ENCODE data around the gene MYG1. TPM values are rescaled to one million over a fixed set of nuclear protein-coding genes. Genes with fewer than 3 reads are reported as not detected.

Gene MYG1
- total and polyA plus RNA-seq, 2 of the 13 experiments (the other 11 are each of a cell fraction or from before 2014, with no cell fraction given): 38.6 to 58.0 TPM

DNA sequence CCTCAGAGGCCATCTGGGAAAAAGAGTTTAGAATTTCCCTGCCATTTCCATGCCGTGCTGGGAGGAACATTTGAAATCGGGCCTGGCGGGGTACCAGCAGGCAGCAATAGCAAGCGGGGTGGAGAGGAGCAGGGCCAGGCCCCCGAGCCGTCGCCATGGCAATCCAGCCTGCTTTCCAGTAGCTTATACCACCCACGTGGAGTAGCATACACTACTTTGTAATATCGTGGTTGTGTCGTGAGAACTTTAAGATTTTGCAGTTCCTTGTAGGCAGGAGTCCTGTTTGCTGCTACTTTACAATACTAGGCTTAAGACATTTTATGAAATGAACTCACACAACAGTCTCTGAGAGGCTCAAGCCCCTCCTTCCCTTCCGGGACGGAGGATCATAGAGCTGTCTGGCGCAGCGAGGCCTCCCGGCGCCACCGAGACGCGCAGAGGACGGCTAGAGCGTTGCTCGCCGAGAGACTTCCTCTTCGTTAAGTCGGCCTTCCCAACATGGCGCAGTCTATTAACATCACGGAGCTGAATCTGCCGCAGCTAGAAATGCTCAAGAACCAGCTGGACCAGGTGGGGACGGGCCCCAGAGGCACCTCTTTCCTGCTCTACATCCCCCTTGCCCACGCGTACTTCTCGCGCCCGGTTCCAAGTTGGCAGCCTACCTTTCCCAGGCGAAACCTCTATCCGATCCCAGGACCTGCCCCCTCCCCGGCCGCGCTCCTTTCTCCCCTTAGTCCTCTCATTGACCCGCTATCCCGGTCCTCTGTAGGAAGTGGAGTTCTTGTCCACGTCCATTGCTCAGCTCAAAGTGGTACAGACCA lies 4.2 kb upstream of the MYG1 start, which contains the start of gene PFDN5 (continued):
- peak; percentile 28; the same call in 1 of the 2 replicates for TF ChIP-seq NKX3-1 (CRISPR knock-in tag; IDR thresholded peaks at IDR 0.05)
- TF ChIP-seq TSC22D2 (CRISPR knock-in tag; IDR thresholded peaks at IDR 0.05; ENCODE audit: borderline replicate concordance): peak; percentile 41; the same call in 1 of the 2 replicates
- peak; percentile 94 for TF ChIP-seq THAP11 (CRISPR knock-in tag; IDR thresholded peaks at IDR 0.05)
- no peak for TF ChIP-seq NR3C1 (CRISPR knock-in tag; IDR thresholded peaks at IDR 0.05)
- TF ChIP-seq AGO2 (optimal IDR thresholded peaks at IDR 0.05; ENCODE audit: low read depth, low read length): no peak
- TF ChIP-seq ZNF746 (CRISPR knock-in tag; IDR thresholded peaks at IDR 0.05): no peak
- no peak for TF ChIP-seq ZNF841 (CRISPR knock-in tag; IDR thresholded peaks at IDR 0.05; ENCODE audit: borderline replicate concordance)
- TF ChIP-seq HOXA3 (CRISPR knock-in tag; IDR thresholded peaks at IDR 0.05): peak; percentile 88
- peak; percentile 72; the same call in 1 of the 2 replicates for TF ChIP-seq DMAP1 (CRISPR knock-in tag; IDR thresholded peaks at IDR 0.05)
- TF ChIP-seq NAIF1 (CRISPR knock-in tag; IDR thresholded peaks at IDR 0.05; ENCODE audit: borderline replicate concordance): no peak
- no peak for TF ChIP-seq ZSCAN5A (CRISPR knock-in tag; IDR thresholded peaks at IDR 0.05; ENCODE audit: borderline replicate concordance)
- 0 out of 2 replicates have a peak, but pooled peaks have one; percentile 13 for TF ChIP-seq RARA (CRISPR knock-in tag; IDR thresholded peaks at IDR 0.05)
- peak; percentile 28 for TF ChIP-seq FOSL2 (CRISPR knock-in tag; IDR thresholded peaks at IDR 0.05)
- TF ChIP-seq ZFP41 (CRISPR knock-in tag; IDR thresholded peaks at IDR 0.05; ENCODE audit: borderline replicate concordance): no peak
- no peak for TF ChIP-seq ZNF441 (CRISPR knock-in tag; IDR thresholded peaks at IDR 0.05; ENCODE audit: borderline replicate concordance)
- TF ChIP-seq SIN3A (IDR thresholded peaks at IDR 0.05; ENCODE audit: borderline replicate concordance, low read depth, low read length): peak; percentile 80; the same call in 1 of the 2 replicates
- TF ChIP-seq, protein P1, sequence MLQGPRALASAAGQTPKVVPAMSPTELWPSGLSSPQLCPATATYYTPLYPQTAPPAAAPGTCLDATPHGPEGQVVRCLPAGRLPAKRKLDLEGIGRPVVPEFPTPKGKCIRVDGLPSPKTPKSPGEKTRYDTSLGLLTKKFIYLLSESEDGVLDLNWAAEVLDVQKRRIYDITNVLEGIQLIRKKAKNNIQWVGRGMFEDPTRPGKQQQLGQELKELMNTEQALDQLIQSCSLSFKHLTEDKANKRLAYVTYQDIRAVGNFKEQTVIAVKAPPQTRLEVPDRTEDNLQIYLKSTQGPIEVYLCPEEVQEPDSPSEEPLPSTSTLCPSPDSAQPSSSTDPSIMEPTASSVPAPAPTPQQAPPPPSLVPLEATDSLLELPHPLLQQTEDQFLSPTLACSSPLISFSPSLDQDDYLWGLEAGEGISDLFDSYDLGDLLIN (CRISPR knock-in tag; IDR thresholded peaks at IDR 0.05; ENCODE audit: borderline replicate concordance): no peak
- peak; percentile 95 for TF ChIP-seq ELF1 (CRISPR knock-in tag; IDR thresholded peaks at IDR 0.05)
- no peak for TF ChIP-seq MEF2D (CRISPR knock-in tag; IDR thresholded peaks at IDR 0.05)
- no peak for TF ChIP-seq MTA1 (CRISPR knock-in tag; IDR thresholded peaks at IDR 0.05; ENCODE audit: borderline replicate concordance)
- no peak for TF ChIP-seq KAT2B (IDR thresholded peaks at IDR 0.05; ENCODE audit: borderline replicate concordance, low read depth, low read length)
- TF ChIP-seq MAX (IDR thresholded peaks at IDR 0.05): peak; percentile 77
- no peak for TF ChIP-seq ZFP36 (IDR thresholded peaks at IDR 0.05; ENCODE audit: borderline replicate concordance, low read depth, low read length, partially characterized antibody)
- TF ChIP-seq ZNF430 (CRISPR knock-in tag; IDR thresholded peaks at IDR 0.05): peak; percentile 58; the same call in 1 of the 2 replicates
- no peak for TF ChIP-seq ZNF367 (CRISPR knock-in tag; IDR thresholded peaks at IDR 0.05; ENCODE audit: borderline replicate concordance)
- no peak for TF ChIP-seq ATF5 (CRISPR knock-in tag; IDR thresholded peaks at IDR 0.05; ENCODE audit: low read depth)
- TF ChIP-seq REL (CRISPR knock-in tag; conservative IDR thresholded peaks at IDR 0.05): no peak
- no peak for TF ChIP-seq JUND (CRISPR knock-in tag; IDR thresholded peaks at IDR 0.05)
- no peak for TF ChIP-seq ZNF20 (CRISPR knock-in tag; IDR thresholded peaks at IDR 0.05)

Measured in HepG2 (cell line).